HG03378 (cell line): ENCODE measurements around the gene RXRA.

Experiments
- ATAC-seq: cut with Tn5 transposase; IDR thresholded peaks from one replicate; pipeline ENCODE4 v1.9.1; 2021; ENCODE audit warnings: mild to moderate bottlenecking, moderate library complexity; ENCODE audit not compliant: unreplicated experiment

Gene RXRA

GRCh38 chr9:134458207-134459108, 132.2 kb downstream of the RXRA start:
- ATAC-seq = no peak

GRCh38 chr9:134459164-134459563, 132.9 kb downstream of the RXRA start:
- ATAC-seq = no peak

- no peak for ATAC-seq
These were observed 133.3 kb downstream of the RXRA start for GRCh38 chr9:134459573-134459972.

- ATAC-seq = no peak
These were observed 134.0 kb downstream of the RXRA start for GRCh38 chr9:134460206-134460605.

- ATAC-seq = no peak
These were observed 134.6 kb downstream of the RXRA start for GRCh38 chr9:134460896-134461295.

- ATAC-seq = no peak
These were observed 135.2 kb downstream of the RXRA start for GRCh38 chr9:134461426-134461982.

GRCh38 chr9:134462318-134462717, 136.1 kb downstream of the RXRA start:
- no peak for ATAC-seq

GRCh38 chr9:134463280-134463679, 137.0 kb downstream of the RXRA start:
- ATAC-seq = no peak

GRCh38 chr9:134466869-134467616, 140.8 kb downstream of the RXRA start:
- no peak for ATAC-seq

- ATAC-seq = no peak
These were observed 142.1 kb downstream of the RXRA start for GRCh38 chr9:134468358-134468757.

- no peak for ATAC-seq
These were observed 143.0 kb downstream of the RXRA start for GRCh38 chr9:134469041-134469875.

- no peak for ATAC-seq
These were observed 146.0 kb downstream of the RXRA start for GRCh38 chr9:134472256-134472655.

GRCh38 chr9:134473141-134474054, 147.1 kb downstream of the RXRA start:
- no peak for ATAC-seq

- ATAC-seq = no peak
These were observed 147.8 kb downstream of the RXRA start for GRCh38 chr9:134474055-134474370.

GRCh38 chr9:134475011-134475790, 148.9 kb downstream of the RXRA start:
- ATAC-seq = no peak

GRCh38 chr9:134476272-134476941, 150.2 kb downstream of the RXRA start:
- ATAC-seq = no peak

- no peak for ATAC-seq
These were observed 150.7 kb downstream of the RXRA start for GRCh38 chr9:134476942-134477335.

- ATAC-seq = no peak
These were observed 151.2 kb downstream of the RXRA start for GRCh38 chr9:134477342-134477925.
